ENCODE data around the gene FAM20C.

DNA sequence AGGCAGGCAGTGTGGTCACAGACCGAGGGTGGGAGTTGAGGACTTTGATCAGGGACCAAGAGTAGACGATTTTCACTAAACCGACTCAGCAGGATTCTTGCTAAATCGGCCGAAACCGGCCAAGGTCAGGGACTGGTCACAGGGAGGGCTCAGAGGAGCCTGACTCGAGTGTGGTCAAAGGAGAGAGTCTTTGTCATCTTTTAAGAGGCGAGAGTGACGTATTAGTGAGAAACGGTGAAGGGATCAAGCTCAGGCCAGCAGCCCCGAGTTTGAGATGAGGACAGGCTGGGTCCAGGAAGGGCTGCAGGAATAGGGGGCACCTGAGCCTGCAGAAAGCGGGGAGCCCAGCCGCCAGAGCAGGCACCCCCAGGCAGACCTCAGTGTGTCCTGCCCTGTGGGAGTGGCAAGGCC, 41.6 kb upstream of the FAM20C start:
- no peak for TF ChIP-seq GATA2 (IDR thresholded peaks at IDR 0.05; ENCODE audit: low read depth, low read length)
- no peak for TF ChIP-seq GATA3 (IDR thresholded peaks at IDR 0.05; ENCODE audit: low read depth, low read length)
